CD4-positive, alpha-beta T cell treated with Interleukin-4 for 1 hour (primary cell): ENCODE results near the gene ANO2.
"Not testable (repeated sequence)": the region's sequence is repeated elsewhere in the genome, so short reads cannot be mapped to it uniquely, and the experiment has no call there.

Source experiments
- DNase-seq, 2 donors: peaks; one replicate each; pipeline ENCODE4 v3.0.0-alpha.2; 2020 to 2022

ANO2 gene

DNA sequence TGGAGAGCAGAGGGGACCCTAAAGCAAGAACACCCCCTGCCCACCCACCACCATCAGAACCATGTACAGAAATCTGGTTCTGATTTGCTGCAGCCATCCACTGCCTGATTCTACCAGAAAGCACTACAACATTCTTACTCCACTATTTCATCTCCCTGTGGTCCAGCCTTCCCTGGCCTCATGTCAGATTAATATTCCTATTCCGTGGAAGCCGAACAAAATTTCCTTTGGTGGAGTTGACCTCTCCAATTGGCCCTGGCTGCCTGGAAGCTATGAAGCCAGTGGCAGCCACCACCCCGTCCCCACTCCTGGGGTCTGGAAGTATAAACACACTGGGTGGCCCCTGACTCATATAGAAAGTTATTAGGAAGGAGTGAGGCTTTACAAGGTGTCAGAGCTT, 60.2 kb downstream of the ANO2 start:
- DNase-seq: no peak

DNA sequence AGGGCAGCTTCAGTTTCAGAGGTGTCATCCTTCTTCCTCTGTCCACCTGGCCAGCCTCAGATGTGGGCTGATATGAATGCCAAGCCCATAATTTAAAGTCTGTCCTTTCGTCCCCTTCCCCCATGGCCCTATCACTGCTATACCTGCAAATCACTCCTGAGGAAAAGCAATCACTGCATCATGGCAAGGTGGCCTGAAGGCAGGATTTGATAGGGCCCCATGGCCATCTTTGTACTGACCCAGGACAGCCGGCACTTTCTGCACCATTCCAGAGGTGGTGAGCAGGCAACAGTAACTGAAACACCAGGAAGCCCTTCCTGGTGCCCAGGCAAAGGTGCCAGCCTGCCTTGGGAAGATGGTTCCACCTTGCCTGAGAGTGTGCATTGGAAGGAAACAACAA, 60.8 kb downstream of the ANO2 start:
- no peak for DNase-seq

DNA sequence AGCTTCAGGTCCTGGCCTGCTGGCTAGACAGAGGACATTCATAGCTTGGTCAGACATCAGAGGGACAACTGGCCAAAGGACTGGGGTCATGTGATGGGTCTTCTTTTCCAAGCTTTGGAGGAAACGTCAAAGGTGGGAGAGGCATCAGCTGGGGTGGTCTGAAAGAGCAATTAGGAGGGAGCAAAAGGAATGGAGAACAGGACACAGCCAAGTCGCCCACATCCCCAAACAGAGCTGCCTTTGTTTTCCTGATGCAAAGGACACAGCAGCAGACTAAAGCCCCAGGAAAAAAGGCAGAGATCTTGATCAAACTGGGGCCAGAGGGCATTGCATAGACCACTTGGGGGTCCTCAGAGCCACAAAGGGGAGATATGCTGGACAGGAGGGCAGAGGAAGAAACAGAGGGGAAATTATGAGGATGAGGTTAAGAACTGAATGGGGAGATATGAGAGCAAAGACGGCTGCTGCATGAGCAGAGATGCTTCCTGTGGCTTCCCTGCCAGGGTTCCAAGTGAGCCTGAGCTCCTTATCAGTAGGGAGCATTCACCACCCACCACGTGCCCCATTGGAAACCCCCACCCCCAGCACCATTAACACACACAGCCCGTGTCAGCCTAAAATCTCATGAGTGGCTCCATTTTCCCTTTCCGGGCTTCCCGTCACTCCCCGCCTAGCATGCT, 62.4 kb downstream of the ANO2 start:
- DNase-seq: no peak

DNA sequence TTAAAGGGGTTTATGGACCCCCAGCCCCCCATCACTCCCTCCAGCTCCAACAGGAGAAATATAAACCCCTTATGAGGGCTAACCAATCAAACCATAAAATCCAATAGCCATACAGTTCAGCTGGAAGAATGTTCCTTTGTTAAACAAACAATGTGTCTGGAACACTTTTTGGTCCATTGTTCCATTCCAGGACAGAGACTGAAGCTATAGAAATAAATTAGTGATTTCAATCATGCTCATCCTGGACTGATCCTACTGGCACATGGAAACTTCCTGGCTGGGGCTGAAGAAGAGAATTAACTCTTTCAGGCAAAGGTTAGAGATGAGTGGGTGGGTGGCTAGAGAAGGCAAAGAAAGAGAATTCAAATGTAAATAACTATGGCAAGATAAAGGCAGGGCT, 63.4 kb downstream of the ANO2 start:
- DNase-seq: no peak

DNA sequence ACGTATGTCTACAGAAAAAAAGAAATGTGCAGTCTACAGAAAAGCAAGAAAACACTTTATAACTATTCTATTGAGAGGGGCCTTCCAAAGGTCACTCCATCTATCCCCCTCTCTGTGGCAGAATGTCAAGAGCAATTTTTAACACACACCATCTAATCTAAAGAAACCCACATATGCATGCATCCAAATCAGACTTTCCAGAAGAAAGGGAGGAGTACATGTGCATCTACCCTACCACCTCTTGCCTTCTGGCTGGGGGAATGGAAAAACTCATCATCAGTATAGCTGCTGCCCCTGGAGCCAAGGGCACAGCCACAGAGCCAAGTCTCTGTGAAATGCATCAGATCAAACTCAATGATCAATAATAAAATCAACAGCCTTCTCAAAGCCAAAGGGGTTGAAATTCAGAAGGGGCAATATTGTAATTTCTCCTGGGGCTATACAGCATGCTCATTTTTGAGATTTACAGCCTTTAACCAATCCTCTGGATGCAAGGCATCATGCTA, 63.9 kb downstream of the ANO2 start:
- no peak for DNase-seq

DNA sequence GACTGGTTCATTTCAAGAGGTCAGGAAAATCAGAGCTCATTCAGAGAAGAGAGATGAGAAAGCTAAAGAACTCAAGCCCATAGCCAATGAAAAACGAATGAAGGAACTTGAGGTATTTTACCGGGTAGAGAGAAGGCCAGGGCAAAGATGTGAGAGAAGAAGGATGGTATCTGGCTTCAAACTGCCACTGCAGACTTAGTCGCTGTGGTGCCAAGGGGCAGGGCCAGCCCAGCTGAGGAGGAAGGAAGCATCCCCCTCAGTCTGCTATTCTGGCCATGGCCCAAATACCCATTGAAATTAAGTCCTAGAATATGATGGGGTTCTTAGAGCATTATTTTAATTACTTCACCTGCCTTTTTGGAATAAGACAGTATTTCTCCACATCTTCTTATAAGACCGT, 69.2 kb downstream of the ANO2 start:
- no peak for DNase-seq

DNA sequence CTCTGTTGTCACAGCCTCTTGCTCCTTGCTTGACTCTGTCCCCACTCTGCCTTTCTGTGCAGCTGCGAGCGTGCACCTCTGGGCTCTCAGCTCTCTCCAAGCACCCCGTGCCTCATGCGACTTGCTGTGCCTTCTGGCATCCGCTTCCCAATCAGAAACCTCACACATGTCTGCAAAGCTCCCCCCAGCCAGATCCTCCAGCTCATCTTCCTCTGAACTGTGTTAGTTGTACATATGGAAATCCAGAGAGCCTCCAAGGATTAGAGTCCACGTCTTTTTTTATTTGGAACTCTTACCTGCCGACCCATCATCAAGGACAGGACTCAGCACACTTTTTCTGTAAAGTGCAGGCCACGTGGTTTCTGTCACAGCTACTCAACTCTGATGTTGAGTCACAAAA, 70.5 kb downstream of the ANO2 start:
- DNase-seq: no peak

DNA sequence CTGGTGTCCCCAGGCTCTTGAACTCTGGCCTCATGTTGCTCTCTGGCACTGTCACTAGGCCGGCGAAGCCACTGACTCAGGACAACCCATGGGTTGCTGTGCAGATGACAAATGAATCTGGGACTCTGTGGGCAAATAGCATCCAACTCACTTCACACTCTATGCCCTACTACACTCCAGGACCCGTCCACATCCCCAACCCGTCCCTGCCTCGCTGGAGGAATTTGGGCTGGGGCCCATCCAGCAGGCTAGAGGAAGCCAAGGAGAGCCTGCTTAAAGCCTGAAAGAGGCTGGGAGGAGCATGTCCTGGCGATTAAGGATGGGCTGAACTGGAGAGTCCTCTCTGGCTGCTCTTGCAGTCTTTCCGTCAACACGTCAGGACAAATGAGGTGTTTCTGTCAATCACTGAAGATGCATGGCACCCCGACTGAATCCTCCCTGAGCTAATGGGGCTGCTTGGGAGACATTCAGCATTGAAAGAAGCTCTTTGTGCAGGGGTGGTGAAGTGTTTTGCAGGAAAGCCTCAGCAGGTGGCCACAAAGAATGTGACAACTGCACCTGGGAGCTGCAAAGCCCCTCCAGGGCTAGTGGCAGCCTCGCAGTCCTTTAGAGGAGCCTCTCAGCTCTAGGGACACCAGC, 71.7 kb downstream of the ANO2 start:
- no peak for DNase-seq

DNA sequence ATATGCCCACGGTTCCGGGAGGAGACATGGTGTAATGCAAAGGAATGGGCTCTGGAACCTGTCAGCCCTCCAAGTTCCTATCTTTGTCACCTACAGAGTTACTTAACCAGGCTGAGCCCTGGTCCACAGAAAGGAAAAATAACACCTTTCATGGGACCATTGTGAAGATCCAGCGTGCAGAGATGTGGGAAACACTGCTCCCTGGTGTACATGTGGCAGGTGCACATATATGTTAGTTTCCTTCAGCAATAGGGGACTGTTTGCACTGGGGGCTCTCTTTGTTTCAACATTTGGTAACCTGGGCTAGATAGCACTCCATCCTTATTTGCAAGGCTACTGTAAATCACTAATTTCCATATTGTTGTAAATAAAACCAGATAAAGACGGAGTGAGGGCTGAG, 72.3 kb downstream of the ANO2 start:
- DNase-seq: no peak

DNA sequence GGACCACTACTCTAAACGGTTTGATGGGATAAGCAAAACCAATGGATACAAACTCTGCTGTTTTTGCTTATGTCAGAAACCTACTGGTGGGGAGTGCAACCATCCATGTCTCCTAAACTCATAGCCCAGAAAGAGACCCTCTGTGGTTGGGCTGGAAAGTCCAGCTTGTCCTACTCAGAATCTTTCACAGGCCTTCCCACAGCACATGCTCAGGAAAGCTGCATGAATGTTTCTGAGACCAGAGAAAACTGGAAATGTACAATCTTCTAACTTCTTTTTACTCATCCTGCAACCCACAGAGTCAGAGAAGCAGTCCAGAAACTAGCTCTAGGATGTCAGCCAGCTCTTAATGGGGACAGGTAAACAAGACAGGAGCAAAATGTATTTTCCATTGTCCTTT, 73.3 kb downstream of the ANO2 start:
- no peak for DNase-seq

DNA sequence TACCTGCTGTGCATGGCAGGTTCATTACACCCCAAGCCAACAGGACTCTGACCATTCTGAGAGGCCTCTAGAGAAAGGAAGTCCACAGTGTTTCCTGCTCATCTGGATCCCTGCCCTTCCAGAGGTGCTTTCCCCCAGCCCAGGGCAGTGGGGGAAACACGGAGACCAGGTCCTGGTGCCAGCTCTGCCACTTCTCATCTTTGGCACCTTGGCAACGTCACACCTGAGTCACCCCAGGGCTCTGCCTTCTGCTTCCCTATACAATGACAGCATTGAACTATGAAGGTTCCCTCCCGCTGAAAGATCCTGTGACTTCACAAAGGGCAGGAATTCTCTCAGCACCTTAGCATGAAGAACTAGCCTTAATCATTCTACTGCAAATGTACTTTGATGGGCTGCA, 74.9 kb downstream of the ANO2 start:
- no peak for DNase-seq

DNA sequence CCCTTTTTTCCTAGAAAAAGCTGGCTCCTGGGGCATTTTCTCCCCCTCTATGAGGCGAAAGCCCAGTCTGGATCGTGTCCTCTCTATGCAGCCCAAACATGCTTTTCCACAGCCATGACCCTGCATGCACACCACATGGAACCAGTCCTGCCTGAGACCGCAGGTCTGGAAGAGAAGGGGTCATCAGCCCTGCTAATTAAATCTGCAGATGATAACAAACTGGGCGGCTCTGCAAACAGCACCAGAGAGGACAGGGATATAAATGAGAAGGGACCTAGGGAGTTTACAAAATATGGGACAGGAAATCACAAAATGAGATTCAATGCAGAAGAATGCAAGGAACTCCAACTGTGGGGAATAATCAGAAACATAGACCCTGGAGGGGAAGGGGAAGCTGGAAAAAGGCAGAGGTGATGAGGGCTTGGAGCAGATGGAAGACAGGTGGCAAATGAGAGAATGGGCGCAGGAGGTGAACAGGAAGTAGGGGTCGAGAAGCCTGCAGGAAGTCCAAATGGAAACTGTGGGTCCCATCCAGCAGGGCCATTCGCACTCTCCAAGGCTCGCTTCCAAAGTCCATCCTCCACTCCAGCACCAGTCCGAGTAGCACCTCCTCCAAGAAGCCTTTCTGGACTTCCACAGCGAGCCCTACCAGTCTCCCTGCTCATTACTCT, 76.3 kb downstream of the ANO2 start:
- DNase-seq: no peak

DNA sequence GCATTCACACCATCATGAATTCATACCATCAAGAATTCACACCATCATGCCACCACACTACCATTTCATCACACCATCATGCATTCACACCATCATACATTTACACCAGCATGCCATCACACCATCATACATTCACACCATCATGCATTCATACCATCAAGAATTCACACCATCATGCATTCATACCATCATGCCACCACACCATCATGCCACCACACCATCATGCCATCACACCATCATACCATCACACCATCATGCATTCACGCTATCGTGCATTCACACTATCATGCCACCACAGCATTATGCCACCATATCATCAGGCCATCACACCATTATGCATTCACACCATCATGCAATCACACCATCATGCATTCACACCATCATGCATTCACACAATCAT, 79.7 kb downstream of the ANO2 start:
- no peak for DNase-seq

DNA sequence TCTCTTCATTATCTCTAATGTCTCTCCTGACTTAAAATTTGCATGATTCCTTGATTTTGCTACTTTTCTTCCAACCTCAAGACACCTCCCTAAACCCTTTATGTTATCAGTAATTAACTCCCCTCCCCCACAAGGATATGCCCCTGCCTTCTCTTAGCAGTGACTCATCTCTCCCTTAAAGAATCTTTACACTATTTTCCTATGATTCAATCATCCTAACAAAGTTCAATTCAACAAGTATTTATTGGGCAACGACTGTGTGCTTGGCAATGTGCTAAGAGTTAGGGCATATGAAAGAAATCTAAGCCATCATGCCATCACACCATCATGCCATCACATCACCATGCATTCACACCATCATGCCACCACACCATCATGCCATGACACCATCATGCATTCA, 80.1 kb downstream of the ANO2 start:
- no peak for DNase-seq

DNA sequence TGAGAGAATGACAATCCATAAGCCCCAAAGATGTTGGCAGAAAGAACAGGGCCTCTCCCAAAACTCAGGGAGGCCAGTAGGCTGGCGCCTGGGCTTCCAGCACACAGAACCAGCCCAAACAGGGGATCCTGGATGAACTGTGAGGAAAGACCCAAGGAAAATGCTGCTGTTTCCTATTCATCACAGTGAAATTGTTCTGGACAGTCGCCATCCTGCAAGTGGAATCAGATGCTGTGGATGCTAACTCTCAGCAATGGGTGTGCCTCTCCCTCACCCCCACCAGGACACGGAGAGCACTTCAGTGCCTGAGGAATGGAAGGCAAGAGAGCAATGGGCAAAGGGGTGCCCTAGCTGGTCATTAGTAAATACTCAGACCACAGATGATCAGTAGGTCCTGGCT, 80.8 kb downstream of the ANO2 start:
- no peak for DNase-seq

DNA sequence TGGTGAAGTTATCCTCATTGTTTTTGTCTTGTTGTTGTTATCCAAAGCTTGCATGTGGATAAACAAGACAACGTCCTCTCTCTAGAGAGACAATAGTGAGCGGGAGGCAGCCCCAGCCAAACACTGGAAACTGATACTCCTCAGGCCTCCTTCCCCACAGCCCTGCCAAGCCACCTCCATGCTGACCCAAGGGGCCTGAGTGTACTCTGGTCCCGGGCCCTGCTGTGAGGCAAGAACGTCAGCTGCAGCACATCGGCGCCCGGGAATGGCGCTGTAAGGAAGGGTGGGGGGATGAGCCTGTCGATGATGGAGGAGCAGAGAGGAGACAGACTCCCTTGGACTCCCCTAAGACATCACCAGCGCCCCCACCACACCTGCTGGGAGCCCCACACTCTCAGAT, 83.6 kb downstream of the ANO2 start:
- no peak for DNase-seq

DNA sequence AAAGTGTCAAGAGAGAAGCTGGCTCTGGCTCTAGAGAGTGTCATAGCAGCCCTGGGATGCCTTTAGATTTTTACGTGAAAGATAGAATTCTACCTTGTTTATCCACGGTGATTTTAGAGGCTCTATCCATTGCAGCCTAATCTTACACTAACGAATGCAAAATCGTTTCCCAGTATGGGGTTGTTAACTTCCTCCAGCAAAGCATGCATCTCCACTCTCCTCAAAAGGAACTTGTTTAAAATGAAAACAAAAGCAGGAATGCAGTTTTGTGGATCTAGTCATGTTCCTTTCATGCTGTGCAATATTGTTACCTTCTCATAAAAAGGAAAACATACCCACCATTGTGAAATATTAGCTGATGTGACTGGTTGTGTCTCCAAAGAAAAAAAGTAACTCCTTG, 88.4 kb downstream of the ANO2 start:
- DNase-seq: no peak

DNA sequence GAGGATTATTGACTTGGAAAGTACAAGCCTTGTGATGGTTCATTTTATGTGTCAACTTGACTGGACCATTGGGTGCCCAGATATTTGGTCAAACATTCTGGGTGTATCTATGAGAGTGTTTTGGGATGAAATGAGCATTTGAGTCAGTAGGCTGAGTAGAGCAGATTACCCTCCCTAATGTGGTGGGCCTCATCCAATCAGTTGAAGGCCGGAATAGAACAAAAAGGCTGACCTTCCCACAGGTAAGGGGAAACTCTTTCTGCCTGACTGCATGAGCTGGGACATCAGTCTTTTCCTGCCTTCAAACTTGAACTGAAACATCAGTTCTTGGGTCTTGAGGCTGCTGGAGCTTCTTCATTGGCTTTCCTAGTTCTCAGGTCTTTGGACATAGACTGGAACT, 98.1 kb downstream of the ANO2 start:
- DNase-seq: no peak

DNA sequence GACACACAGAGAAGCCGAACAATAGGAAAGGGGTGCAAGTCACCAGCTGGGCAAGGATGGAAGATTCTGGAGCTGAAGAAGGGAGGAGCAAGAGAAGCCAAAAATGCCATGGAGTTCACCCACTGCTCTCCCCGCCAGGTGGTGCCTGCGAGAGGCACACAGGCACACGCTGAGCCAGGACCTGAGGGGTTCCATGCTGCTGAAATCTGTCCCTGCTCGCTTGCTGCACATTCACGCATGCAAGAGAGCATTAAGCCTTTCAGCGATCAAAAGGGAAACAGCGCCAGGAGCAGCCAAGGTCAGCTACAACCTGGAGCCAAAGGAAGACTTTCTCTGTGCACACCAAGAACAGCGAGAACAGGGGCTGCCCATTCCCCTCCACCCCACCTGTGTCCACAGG, 104.1 kb downstream of the ANO2 start:
- no peak for DNase-seq

DNA sequence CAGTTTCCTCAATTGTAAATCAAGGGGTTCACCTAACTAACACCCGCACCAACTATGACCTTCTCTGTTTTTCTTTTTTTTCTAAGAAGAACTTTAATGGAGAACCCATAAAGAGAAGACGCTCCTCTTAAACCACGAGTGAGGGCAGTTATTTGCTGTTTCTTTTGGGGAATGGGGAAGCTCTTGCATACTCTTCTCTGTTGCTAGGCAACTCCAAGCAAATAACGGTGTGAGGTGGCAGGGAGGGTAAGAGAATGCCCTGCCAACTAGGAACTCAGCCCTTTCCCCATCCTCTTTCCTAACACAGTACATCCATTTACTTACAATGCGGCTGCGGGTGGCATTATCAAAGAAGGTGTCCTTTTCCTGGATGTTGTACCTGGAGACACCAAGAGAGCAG, 114.9 kb downstream of the ANO2 start:
- DNase-seq: no peak

DNA sequence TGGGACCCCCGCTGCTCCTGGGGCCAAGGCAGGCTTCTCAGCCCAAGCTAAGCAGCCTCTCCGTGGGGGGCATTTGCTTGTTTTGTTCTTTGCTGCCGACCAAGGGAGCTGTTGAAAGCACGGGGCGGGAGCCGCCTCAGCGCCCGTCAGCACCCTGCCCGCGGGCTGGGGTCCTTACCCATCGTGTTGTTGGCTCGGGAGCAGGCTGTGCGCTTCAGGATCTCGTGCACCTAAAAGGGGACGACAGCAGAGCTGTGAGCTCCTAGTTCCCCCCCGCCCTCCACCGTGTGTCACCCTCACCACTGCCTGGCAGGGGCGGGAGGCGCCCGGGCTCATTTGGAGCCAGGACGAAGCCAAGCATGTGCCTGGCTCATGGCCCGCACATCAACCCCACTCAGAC, 117.5 kb downstream of the ANO2 start:
- DNase-seq: no peak

DNA sequence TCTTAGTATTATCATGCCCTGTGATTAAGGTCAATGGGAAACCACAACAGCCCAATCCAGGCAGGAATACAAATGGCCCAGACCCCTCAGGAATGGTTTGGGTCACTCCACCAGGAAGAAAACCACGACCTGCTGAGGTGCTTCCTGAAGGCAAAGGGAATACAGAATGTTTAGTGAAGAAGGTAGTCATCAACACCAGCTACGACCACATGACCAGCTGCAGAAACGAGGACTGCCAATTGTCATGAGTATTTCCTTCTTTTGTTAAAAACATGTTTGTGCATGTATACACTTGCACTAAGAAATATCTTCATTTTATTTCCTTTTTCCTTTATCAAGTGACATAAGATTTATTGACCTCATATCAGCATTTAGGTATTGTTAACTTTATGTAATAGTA, 119.3 kb downstream of the ANO2 start:
- DNase-seq: not testable (repeated sequence)

DNA sequence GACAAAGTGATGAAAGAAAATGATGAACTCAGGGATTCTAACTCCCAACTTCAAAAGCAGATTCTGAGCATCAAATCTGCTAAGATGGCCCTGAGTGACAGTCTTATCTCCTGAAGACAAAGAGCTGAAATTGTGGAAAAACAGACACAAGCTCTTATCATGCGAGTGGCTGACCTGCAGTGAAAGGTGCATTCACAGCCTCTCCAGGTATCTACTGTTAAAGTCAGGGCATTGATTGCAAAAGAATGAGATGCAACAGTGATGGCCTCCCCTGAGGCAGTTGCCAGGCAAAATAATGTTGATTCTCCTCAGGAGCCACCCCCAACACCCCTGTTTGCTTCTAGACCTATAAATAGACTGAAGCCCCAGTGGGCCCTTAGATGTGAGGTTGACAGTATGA, 126.2 kb downstream of the ANO2 start:
- not testable (repeated sequence) for DNase-seq

DNA sequence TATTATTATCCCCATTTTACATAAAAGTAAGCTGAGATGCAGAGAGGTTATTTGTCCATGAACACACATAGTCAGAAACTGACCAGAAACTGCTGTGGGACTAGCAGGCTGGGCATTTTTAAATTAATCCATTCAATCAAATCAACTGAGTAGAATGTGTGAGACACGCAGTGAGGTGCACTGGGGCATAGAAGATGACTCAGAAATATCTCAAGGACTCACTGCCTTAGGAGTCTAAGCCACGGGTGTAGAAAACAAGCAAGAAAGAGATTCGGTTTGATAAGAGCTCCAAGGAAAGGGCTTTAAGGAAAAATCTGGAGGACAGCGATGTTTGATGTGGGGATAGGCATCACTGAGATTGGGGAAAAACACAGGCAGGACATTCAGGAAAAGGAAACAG, 127.8 kb downstream of the ANO2 start:
- DNase-seq: no peak

DNA sequence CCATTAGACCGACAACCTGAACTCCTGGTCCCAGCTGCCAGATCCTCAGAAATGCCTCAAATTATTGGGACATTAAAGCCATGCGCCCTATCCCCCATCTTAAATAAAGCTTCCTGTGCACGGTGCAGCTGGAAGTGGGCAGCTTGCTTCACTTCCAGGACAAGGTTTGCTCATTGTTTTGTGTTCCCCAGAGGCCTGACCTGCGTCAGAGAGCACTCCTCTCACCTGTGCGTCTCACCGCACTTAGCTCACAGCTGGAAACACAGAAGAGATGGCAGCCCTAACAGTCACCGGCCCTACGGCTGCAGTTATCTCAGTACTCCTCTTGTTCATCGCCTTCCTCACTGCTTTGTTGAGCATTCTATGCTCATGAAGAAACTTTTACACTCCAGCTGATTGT, 135.5 kb downstream of the ANO2 start:
- no peak for DNase-seq
